ENCODE measurements around the gene PASK.

- no peak for TF ChIP-seq CTCF (IDR thresholded peaks at IDR 0.05)
- TF ChIP-seq EZH2phosphoT487 (IDR thresholded peaks at IDR 0.05), result no peak
- TF ChIP-seq EZH2 (IDR thresholded peaks at IDR 0.05), result no peak
Measured at GRCh38 chr2:241140445-241140840, 8.8 kb downstream of the PASK start.

Measured in neural progenitor cell (in vitro differentiated cells).